Measurements from ENCODE around the gene GRB14.

DNA sequence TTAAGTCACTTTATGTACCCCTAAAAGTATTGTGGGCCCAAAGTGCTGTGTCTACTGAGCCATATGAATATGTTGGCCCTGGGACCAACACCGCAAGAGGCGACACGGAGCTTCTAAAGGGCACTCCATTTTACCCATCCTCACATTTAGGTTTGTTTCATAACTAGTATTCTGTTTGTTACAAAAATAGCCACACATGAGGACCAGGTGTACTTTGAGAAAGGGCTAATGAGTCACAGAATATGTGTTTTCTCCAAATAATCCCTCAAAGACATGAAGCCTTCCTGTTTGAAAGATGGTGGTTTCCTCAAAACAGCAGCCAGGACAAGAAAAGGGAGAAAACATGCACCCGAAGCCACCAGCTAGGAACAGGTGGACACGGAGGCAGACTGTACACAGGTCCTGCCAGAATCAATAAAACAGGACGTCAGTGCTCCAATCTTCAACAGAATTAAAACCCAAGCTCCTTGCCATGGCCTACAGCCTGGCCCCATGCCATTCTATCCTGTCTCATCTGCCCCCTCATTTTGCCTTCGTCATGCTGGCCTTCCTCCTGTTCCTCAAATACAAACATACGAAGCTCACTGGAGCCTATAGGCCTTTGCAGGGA, 21.8 kb upstream of the GRB14 start:
- TF ChIP-seq, protein P1, sequence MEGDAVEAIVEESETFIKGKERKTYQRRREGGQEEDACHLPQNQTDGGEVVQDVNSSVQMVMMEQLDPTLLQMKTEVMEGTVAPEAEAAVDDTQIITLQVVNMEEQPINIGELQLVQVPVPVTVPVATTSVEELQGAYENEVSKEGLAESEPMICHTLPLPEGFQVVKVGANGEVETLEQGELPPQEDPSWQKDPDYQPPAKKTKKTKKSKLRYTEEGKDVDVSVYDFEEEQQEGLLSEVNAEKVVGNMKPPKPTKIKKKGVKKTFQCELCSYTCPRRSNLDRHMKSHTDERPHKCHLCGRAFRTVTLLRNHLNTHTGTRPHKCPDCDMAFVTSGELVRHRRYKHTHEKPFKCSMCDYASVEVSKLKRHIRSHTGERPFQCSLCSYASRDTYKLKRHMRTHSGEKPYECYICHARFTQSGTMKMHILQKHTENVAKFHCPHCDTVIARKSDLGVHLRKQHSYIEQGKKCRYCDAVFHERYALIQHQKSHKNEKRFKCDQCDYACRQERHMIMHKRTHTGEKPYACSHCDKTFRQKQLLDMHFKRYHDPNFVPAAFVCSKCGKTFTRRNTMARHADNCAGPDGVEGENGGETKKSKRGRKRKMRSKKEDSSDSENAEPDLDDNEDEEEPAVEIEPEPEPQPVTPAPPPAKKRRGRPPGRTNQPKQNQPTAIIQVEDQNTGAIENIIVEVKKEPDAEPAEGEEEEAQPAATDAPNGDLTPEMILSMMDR (IDR thresholded peaks at IDR 0.05; ENCODE audit: borderline replicate concordance, extremely low read depth, low read length, poor library complexity, severe bottlenecking), result no peak
- no peak for TF ChIP-seq EZH2 (IDR thresholded peaks at IDR 0.05; ENCODE audit: borderline replicate concordance, low read depth, low read length, severe bottlenecking)

All from DND-41 (cell line).